Gastroesophageal sphincter (tissue), 3 donors: Measurements from ENCODE around the gene AURKAIP1.

Experiments used
- EP300 ChIP-seq: sonication (generic); formaldehyde crosslinking; IDR thresholded peaks from one replicate; pipeline ENCODE4 v1.6.1; 2017; ENCODE audit warnings: antibody characterized with exemption, mild to moderate bottlenecking
- POLR2A ChIP-seq, 2 donors: fragments of 450-650 bp; IDR thresholded peaks; one replicate each; pipeline ENCODE4 v1.6.1; 2017; ENCODE audit warnings: antibody characterized with exemption in 2 of 2, mild to moderate bottlenecking in 2 of 2, moderate library complexity in 1 of 2
- POLR2AphosphoS5 ChIP-seq: sonication (generic); formaldehyde crosslinking; IDR thresholded peaks from one replicate; pipeline ENCODE4 v1.6.1; 2017; ENCODE audit warnings: antibody characterized with exemption
- TF ChIP-seq, protein P1 (sequence below), 4 experiments: fragments of 200-600 bp in 2 of 4; fragments of 450-650 bp in 2 of 4; sonication (generic) in 1 of 4; IDR thresholded peaks; one replicate each; pipeline ENCODE4 v1.5.1; 2017 to 2019; ENCODE audit warnings: antibody characterized with exemption in 4 of 4, mild to moderate bottlenecking in 2 of 4, moderate library complexity in 2 of 4

- peak; percentile 87 for TF ChIP-seq POLR2AphosphoS5
- TF ChIP-seq, protein P1, sequence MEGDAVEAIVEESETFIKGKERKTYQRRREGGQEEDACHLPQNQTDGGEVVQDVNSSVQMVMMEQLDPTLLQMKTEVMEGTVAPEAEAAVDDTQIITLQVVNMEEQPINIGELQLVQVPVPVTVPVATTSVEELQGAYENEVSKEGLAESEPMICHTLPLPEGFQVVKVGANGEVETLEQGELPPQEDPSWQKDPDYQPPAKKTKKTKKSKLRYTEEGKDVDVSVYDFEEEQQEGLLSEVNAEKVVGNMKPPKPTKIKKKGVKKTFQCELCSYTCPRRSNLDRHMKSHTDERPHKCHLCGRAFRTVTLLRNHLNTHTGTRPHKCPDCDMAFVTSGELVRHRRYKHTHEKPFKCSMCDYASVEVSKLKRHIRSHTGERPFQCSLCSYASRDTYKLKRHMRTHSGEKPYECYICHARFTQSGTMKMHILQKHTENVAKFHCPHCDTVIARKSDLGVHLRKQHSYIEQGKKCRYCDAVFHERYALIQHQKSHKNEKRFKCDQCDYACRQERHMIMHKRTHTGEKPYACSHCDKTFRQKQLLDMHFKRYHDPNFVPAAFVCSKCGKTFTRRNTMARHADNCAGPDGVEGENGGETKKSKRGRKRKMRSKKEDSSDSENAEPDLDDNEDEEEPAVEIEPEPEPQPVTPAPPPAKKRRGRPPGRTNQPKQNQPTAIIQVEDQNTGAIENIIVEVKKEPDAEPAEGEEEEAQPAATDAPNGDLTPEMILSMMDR (IDR thresholded peaks at IDR 0.05): peak in 1 of 4 experiments; percentile 20
- TF ChIP-seq EP300: no peak
- peak; percentile 56 to 75 for TF ChIP-seq POLR2A (IDR thresholded peaks at IDR 0.05)
Measured at GRCh38 chr1:1324524-1325287, 50.3 kb downstream of the AURKAIP1 start, which contains the start of the genes CPTP and INTS11.
